Adrenal gland (tissue), 12 donors: ENCODE measurements around the gene MED4. TPM values are rescaled to one million over a fixed set of nuclear protein-coding genes. Genes with fewer than 3 reads are reported as not detected.

Experiments
- DNase-seq, 7 donors: peaks; one replicate each; pipeline ENCODE4 v3.0.0-alpha.2; 2019 to 2020
- H3K27ac ChIP-seq, 5 donors: fragments of 200-600 bp; sonication (generic) in 4 of 5; 1 replicate in 3 of 5; 2 replicates in 2 of 5; pipeline versions ENCODE4 v1.5.1 to v1.8.0; 2016 to 2020; ENCODE audit warnings: mild to moderate bottlenecking in 1 of 5
- H3K27me3 ChIP-seq: fragments of 200-600 bp; 2 replicates; pipeline ENCODE4 v1.8.0; 2021
- H3K36me3 ChIP-seq, 2 donors: fragments of 200-600 bp; replicated peaks in 1 of 2; 1 replicate in 1 of 2; 2 replicates in 1 of 2; pipeline versions ENCODE4 v1.5.1 to v1.8.0; 2018 to 2022
- H3K4me1 ChIP-seq, 2 donors: fragments of 200-600 bp; replicated peaks in 1 of 2; 1 replicate in 1 of 2; 2 replicates in 1 of 2; pipeline versions ENCODE4 v1.5.1 to v1.8.0; 2018 to 2021
- H3K4me3 ChIP-seq, 4 donors: fragments of 200-600 bp; sonication (generic) in 3 of 4; one replicate each; pipeline ENCODE4 v1.5.1; 2016 to 2018
- H3K9me3 ChIP-seq, 3 donors: fragments of 200-600 bp; sonication (generic) in 1 of 3; replicated peaks in 1 of 3; 1 replicate in 2 of 3; 2 replicates in 1 of 3; pipeline versions ENCODE4 v1.5.1 to v1.8.0; 2016 to 2021
- CTCF ChIP-seq, 6 experiments: fragments of 450-650 bp in 4 of 6; fragments of 200-600 bp in 2 of 6; sonication (generic) in 1 of 6; IDR thresholded peaks; 1 replicate in 5 of 6; 2 replicates in 1 of 6; pipeline versions ENCODE4 v1.5.1 to v1.8.0; 2016 to 2021; ENCODE audit warnings: antibody characterized with exemption in 6 of 6, mild to moderate bottlenecking in 2 of 6, moderate library complexity in 1 of 6
- POLR2A ChIP-seq, 2 donors: fragments of 450-650 bp; IDR thresholded peaks; one replicate each; pipeline ENCODE4 v1.6.1; 2017; ENCODE audit warnings: antibody characterized with exemption in 2 of 2, mild to moderate bottlenecking in 2 of 2, moderate library complexity in 1 of 2
- WGBS, 4 donors: extraction: QIAGEN DNeasy Blood & Tissue Kit in 2 of 4; methylation state at CpG; one replicate each; pipeline versions ENCODE4 v1.1.5 to v1.1.7; 2013 to 2017; 5-methylcytosine and 5-hydroxymethylcytosine counted together
- intact Hi-C, 2 donors: fragments of 100-400 bp; cut with DNase I; formaldehyde crosslinking; loops; one replicate each; pipeline versions ENCODE4 v1.14.1 to v1.15.0; 2022 to 2023
- polyA plus RNA-seq, 3 donors: library from polyadenylated mRNA; stranded (reverse); fragments of 200-250 nt in 2 of 3; fragments of 350-450 nt in 1 of 3; fragmentation: Illumina TruSeq in 1 of 3; extraction: RNeasy Lipid Tissue Mini Kit (QIAGEN cat#74804) in 1 of 3; gene quantifications; one replicate each; pipeline ENCODE4 v1.2.3, GENCODE V29; 2013 to 2014
- total RNA-seq, 9 donors: library from RNA; depleted of rRNA in 4 of 9; stranded (reverse); fragments of >200 nt in 4 of 9; fragments of 120-200 nt in 1 of 9; fragmentation: NEBNext Ultra II Directional in 1 of 9; extraction: Animal tissue kit (Norgen Biotek cat#: 25700) in 1 of 9; gene quantifications; one replicate each; pipeline versions ENCODE4 v1.1.0 to v1.2.4, GENCODE V29; 2013 to 2023
- donor health status: healthy with polysubstance abuse.
- donor health status: Bipolar disorder and iron deficiency.
- donor health status: DM: yes; HTN: yes; CAD: no.
- donor health status: DM: no; HTN: no; CAD: no.
- donor health status: DM: no; HTN: no; CAD: no.
- donor health status: DM: yes; HTN: yes; CAD: no.

The MED4 gene
- total and polyA plus RNA-seq, 12 donors = 12.9 to 93.1 (median 36.7) TPM

- Histone ChIP-seq H3K27ac (peak overlapping the region in 2 of 5 donors; percentile 5 to 28), H3K36me3 (no peaks in the 10 kb centered on the region), H3K9me3 (no peaks in the 10 kb centered on the region), H3K4me3 (no peak overlapping the region), H3K4me1 (peaks cover 0 to 15% of the 10 kb centered on the region in 2 donors), H3K27me3 (no peaks in the 10 kb centered on the region)
- DNase-seq = peak in 5 of 7 donors; percentile 25 to 67 (median 40)
- intact Hi-C loops = no loop called here
- 32 to 43% (median 41%) methylated on average over 3 of the region's 3 CpGs for WGBS, 4 donors
- TF ChIP-seq POLR2A (IDR thresholded peaks at IDR 0.05) (no peak), CTCF (IDR thresholded peaks at IDR 0.05) (no peak)
Measured at GRCh38 chr13:48110931-48111721, 16.2 kb upstream of the MED4 start.

GRCh38 chr13:48110132-48110868, 15.4 kb upstream of the MED4 start:
- DNase-seq = no peak
- H3K9me3 ChIP-seq = no peaks in the 10 kb centered on the region
- no peak overlapping the region for H3K4me3 ChIP-seq
- no peak for TF ChIP-seq POLR2A (IDR thresholded peaks at IDR 0.05)
- TF ChIP-seq CTCF (IDR thresholded peaks at IDR 0.05) = no peak
- H3K4me1 ChIP-seq = peaks cover 0 to 15% of the 10 kb centered on the region in 2 donors
- WGBS, 4 donors = 16 to 22% (median 20%) methylated on average over 3 of the region's 3 CpGs
- no peaks in the 10 kb centered on the region for H3K36me3 ChIP-seq
- intact Hi-C loops = no loop called here
- H3K27me3 ChIP-seq = no peaks in the 10 kb centered on the region
- H3K27ac ChIP-seq = peak overlapping the region in 2 of 5 donors; percentile 28 to 73

DNA sequence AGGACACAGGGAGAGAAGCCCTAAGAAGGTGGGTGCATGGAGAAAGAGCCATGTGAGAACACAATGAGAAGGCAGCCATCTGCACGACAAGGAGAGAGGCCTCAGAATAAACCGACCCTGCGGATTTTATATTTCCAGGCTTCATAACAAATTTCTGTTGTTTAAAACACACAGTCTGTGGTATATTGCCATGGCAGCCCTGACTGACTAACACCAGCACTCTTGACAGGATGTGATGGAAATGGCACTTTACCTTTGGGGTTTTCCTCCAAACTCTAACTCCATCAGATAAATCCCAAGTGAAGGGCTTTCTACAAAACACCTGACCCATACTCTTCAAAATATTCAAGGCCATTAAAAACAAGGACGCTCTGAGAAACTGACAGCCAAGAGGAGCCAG, 13.2 kb upstream of the MED4 start:
- intact Hi-C loops = no loop called here
- H3K4me3 ChIP-seq = no peak overlapping the region
- H3K9me3 ChIP-seq = no peaks in the 10 kb centered on the region
- DNase-seq = no peak
- TF ChIP-seq CTCF (IDR thresholded peaks at IDR 0.05) (no peak), POLR2A (IDR thresholded peaks at IDR 0.05) (no peak)
- H3K27me3 ChIP-seq = no peaks in the 10 kb centered on the region
- no peak overlapping the region for H3K27ac ChIP-seq
- 50 to 70% (median 55%) methylated on average over 4 of the region's 4 CpGs for WGBS, 4 donors
- no peaks in the 10 kb centered on the region for H3K36me3 ChIP-seq
- H3K4me1 ChIP-seq = peaks cover 0 to 15% of the 10 kb centered on the region in 2 donors

- no peaks in the 10 kb centered on the region for H3K9me3 ChIP-seq
- H3K27ac ChIP-seq = no peak overlapping the region
- H3K4me1 ChIP-seq = peaks cover 11 to 16% of the 10 kb centered on the region in 2 donors
- intact Hi-C loops = loop anchor here in 1 of 2 donors (10.0 kb wide), 1 partner anchor 63 kb away; the partner anchor contains the start of gene NUDT15
- TF ChIP-seq POLR2A (IDR thresholded peaks at IDR 0.05) (no peak), CTCF (IDR thresholded peaks at IDR 0.05) (no peak)
- no peaks in the 10 kb centered on the region for H3K27me3 ChIP-seq
- DNase-seq = no peak
- H3K4me3 ChIP-seq = no peak overlapping the region
- whole genome bisulfite sequencing, 4 donors = 66 to 84% (median 76%) methylated on average over 4 of the region's 4 CpGs
- no peaks in the 10 kb centered on the region for H3K36me3 ChIP-seq
Measured at GRCh38 chr13:48097793-48098192, 2.9 kb upstream of the MED4 start.
